Stimulated activated naive CD8-positive, alpha-beta T cell treated with anti-CD3 and anti-CD28 coated beads, Interleukin-15, Interleukin-2, amounts not matched to agents 100 ng/mL and 50 ng/mL, for 24 hours (primary cell): Measurements from ENCODE around the gene RABEP1.

Source experiments
- H3K27ac Mint-ChIP-seq: one replicate; pipeline ENCODE4 v1.8.0; 2021; ENCODE audit warnings: mild to moderate bottlenecking, mixed read lengths
- H3K27me3 Mint-ChIP-seq: one replicate; pipeline ENCODE4 v1.8.0; 2021; ENCODE audit warnings: mixed read lengths
- H3K36me3 Mint-ChIP-seq: one replicate; pipeline ENCODE4 v1.8.0; 2021; ENCODE audit warnings: low read depth, mixed read lengths
- H3K4me1 Mint-ChIP-seq: one replicate; pipeline ENCODE4 v1.8.0; 2021; ENCODE audit warnings: low read depth, mixed read lengths
- H3K4me3 Mint-ChIP-seq: one replicate; pipeline ENCODE4 v1.8.0; 2021; ENCODE audit warnings: mild to moderate bottlenecking, mixed read lengths
- H3K9me3 Mint-ChIP-seq: one replicate; pipeline ENCODE4 v1.8.0; 2021; ENCODE audit warnings: mixed read lengths

RABEP1 gene

GRCh38 chr17:5299383-5299782, 17.3 kb downstream of the RABEP1 start:
- no peaks in the 10 kb centered on the region for H3K27me3 Mint-ChIP-seq
- no peaks in the 10 kb centered on the region for H3K9me3 Mint-ChIP-seq
- H3K36me3 Mint-ChIP-seq: peaks cover 27% of the 10 kb centered on the region
- no peak overlapping the region for H3K4me3 Mint-ChIP-seq
- H3K27ac Mint-ChIP-seq: no peak overlapping the region
- peaks cover 60% of the 10 kb centered on the region for H3K4me1 Mint-ChIP-seq

GRCh38 chr17:5304636-5305035, 22.6 kb downstream of the RABEP1 start:
- Mint-ChIP-seq H3K27ac (no peak overlapping the region), H3K36me3 (peaks cover 29% of the 10 kb centered on the region), H3K9me3 (no peaks in the 10 kb centered on the region), H3K4me1 (peaks cover 49% of the 10 kb centered on the region), H3K4me3 (no peak overlapping the region), H3K27me3 (no peaks in the 10 kb centered on the region)

- Mint-ChIP-seq H3K36me3 (peaks cover 50% of the 10 kb centered on the region), H3K4me1 (peaks cover 24% of the 10 kb centered on the region)
Observed at GRCh38 chr17:5309851-5310250, 27.8 kb downstream of the RABEP1 start.

DNA sequence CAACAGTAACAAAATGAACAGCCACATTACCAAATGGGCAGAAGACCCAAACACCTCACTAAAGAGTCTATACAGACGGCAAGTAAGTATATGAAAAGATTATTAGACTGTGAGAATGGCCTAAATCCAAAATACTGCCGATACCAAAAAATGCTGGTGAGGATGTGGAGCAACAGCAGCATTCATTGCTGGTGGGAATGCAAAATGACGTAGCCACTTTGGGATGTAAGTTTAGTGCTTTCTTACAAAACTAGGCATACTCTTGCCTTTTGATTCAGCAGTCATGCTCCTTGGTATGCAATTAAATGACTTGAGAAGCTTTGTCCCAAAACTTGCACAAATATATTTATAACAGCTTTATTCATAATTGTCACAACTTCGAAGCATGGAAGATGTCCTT, 43.8 kb downstream of the RABEP1 start:
- H3K4me1 Mint-ChIP-seq: peaks cover 27% of the 10 kb centered on the region
- no peaks in the 10 kb centered on the region for H3K27me3 Mint-ChIP-seq
- peaks cover 33% of the 10 kb centered on the region for H3K36me3 Mint-ChIP-seq
- H3K9me3 Mint-ChIP-seq: no peaks in the 10 kb centered on the region
- H3K4me3 Mint-ChIP-seq: no peak overlapping the region
- no peak overlapping the region for H3K27ac Mint-ChIP-seq

More at GRCh38 chr17:5309851-5310250, 27.8 kb downstream of the RABEP1 start:
- Mint-ChIP-seq H3K27me3 (no peaks in the 10 kb centered on the region), H3K4me3 (no peak overlapping the region), H3K27ac (no peak overlapping the region), H3K9me3 (no peaks in the 10 kb centered on the region)

GRCh38 chr17:5329784-5330557, 47.9 kb downstream of the RABEP1 start:
- peaks cover 33% of the 10 kb centered on the region for H3K4me1 Mint-ChIP-seq
- H3K4me3 Mint-ChIP-seq: no peak overlapping the region
- H3K9me3 Mint-ChIP-seq: no peaks in the 10 kb centered on the region
- no peaks in the 10 kb centered on the region for H3K27me3 Mint-ChIP-seq
- H3K36me3 Mint-ChIP-seq: peaks cover 32% of the 10 kb centered on the region
- H3K27ac Mint-ChIP-seq: peak overlapping the region; percentile 26

DNA sequence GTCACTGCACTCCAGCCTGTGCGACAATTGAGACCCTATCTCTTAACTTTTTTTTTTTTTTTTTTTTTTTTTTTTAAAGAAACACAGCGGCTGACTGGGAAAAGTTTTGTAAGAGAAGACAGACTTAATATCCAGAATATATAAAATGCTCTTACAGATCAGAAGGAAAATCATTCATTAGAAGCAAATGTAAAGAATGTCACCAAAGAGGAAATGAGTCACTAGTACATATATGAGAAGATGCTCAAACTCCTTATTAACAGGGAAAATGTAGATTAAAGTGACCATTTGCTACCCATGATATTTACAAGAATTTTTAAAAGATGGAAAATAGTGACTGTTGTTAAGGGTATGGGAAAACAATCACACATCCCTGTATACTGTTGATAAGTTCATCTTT, 48.9 kb downstream of the RABEP1 start:
- Mint-ChIP-seq H3K4me3 (no peak overlapping the region), H3K9me3 (no peaks in the 10 kb centered on the region), H3K27ac (peak overlapping the region; percentile 26), H3K27me3 (no peaks in the 10 kb centered on the region), H3K4me1 (peaks cover 33% of the 10 kb centered on the region), H3K36me3 (peaks cover 35% of the 10 kb centered on the region)

DNA sequence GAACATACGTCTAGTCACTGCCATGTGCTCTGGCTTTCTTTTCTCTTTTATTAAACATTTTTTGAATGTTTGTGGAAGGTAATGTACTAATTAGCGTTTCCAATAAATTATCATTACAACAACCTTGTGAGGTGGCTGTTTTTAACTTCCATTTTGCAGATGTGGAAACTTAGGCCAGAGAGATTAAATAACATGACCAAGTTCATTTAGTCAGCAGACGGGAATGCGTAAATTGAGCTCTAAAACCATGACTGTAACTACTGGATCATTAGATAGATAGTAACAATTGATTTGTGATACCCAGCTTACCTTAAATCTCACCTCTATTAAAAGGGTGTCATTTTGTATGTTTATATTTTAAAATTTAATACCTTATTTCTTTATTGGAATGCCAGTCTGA, 49.4 kb downstream of the RABEP1 start:
- no peaks in the 10 kb centered on the region for H3K9me3 Mint-ChIP-seq
- no peaks in the 10 kb centered on the region for H3K27me3 Mint-ChIP-seq
- peaks cover 39% of the 10 kb centered on the region for H3K36me3 Mint-ChIP-seq
- peaks cover 33% of the 10 kb centered on the region for H3K4me1 Mint-ChIP-seq
- no peak overlapping the region for H3K27ac Mint-ChIP-seq
- no peak overlapping the region for H3K4me3 Mint-ChIP-seq

GRCh38 chr17:5344914-5345313, 62.8 kb downstream of the RABEP1 start:
- no peaks in the 10 kb centered on the region for H3K4me1 Mint-ChIP-seq
- peaks cover 56% of the 10 kb centered on the region for H3K36me3 Mint-ChIP-seq
- no peaks in the 10 kb centered on the region for H3K9me3 Mint-ChIP-seq
- no peak overlapping the region for H3K4me3 Mint-ChIP-seq
- H3K27me3 Mint-ChIP-seq: no peaks in the 10 kb centered on the region
- H3K27ac Mint-ChIP-seq: peak overlapping the region; percentile 42

- Mint-ChIP-seq H3K27me3 (no peaks in the 10 kb centered on the region), H3K36me3 (peaks cover 79% of the 10 kb centered on the region), H3K27ac (no peak overlapping the region), H3K4me1 (no peaks in the 10 kb centered on the region), H3K4me3 (no peak overlapping the region), H3K9me3 (no peaks in the 10 kb centered on the region)
Observed at GRCh38 chr17:5352681-5353289, 70.7 kb downstream of the RABEP1 start.

DNA sequence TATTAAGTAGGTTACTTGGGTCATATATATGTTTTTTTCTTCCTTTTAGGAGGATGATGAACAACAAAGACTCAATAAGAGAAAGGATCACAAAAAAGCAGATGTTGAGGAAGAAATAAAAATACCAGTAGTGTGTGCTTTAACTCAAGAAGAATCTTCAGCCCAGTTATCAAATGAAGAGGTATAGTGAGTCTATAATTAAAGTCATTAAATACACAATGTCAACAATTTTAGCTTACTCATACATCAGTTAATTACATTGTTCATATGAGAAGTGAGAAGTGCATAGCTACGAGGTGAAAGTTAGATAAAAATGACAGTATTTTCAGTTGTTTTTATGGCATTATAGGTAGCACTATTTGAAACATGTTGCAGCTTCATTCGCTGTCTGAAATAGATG, 72.2 kb downstream of the RABEP1 start:
- Mint-ChIP-seq H3K4me3 (no peak overlapping the region), H3K4me1 (no peaks in the 10 kb centered on the region), H3K9me3 (no peaks in the 10 kb centered on the region), H3K27ac (no peak overlapping the region), H3K36me3 (peaks cover 71% of the 10 kb centered on the region), H3K27me3 (no peaks in the 10 kb centered on the region)

- Mint-ChIP-seq H3K27ac (no peak overlapping the region), H3K27me3 (no peaks in the 10 kb centered on the region), H3K36me3 (peaks cover 71% of the 10 kb centered on the region), H3K4me3 (no peak overlapping the region), H3K9me3 (no peaks in the 10 kb centered on the region), H3K4me1 (no peaks in the 10 kb centered on the region)
Observed at GRCh38 chr17:5354886-5355415, 72.9 kb downstream of the RABEP1 start.

DNA sequence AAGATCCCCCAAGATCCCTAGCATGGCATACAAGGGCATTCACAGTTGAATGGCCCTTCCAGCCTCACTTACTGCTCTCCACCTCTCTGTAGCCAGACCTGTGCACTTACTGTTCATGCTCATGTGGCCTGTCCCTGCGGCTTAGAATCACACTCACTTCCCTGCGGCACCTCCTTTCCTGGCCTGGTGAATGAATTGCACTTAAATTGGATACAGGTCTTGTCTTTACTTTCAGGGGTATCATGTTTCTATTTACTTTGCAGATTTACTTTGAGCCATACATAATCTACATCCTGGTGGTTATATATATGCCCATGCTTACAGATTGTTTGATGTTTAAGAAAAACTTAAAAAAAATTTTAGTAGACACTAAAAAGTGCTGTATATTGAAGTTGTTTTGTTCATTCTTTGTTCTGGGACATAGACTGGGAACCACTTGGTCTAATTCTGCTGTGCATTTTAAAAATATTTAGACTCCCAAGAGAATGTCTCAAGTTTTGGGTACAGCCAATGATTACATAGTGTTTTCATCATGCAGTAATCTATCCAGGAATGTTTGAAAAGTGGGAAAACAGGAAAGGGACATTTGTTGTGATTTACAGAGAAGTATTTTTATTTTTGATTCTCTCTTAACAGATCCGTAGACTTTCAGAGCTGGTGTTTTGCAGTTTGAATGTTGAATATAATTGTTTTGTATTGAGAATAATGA, 73.5 kb downstream of the RABEP1 start:
- Mint-ChIP-seq H3K27me3 (no peaks in the 10 kb centered on the region), H3K4me1 (no peaks in the 10 kb centered on the region), H3K9me3 (no peaks in the 10 kb centered on the region), H3K4me3 (no peak overlapping the region), H3K27ac (no peak overlapping the region), H3K36me3 (peaks cover 71% of the 10 kb centered on the region)

DNA sequence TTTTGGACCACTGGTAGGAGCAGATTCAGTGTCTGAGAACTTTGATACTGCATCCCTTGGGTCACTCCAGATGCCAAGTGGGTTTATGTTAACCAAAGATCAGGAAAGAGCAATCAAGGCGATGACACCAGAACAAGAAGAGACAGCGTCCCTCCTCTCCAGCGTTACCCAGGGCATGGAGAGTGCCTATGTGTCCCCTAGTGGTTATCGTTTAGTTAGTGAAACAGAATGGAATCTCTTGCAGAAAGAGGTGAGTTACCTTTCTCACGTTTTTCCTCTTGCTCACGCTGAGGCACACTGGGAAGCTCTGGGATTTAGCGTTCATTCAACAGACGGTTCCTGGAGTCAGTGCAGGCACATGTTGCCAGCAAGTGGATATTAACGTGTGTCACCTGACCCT, 79.3 kb downstream of the RABEP1 start:
- Mint-ChIP-seq H3K4me3 (no peak overlapping the region), H3K27ac (no peak overlapping the region), H3K36me3 (peaks cover 55% of the 10 kb centered on the region)

GRCh38 chr17:5362162-5362811, 80.2 kb downstream of the RABEP1 start:
- no peak overlapping the region for H3K27ac Mint-ChIP-seq
- peaks cover 51% of the 10 kb centered on the region for H3K36me3 Mint-ChIP-seq
- H3K27me3 Mint-ChIP-seq: no peaks in the 10 kb centered on the region
- no peaks in the 10 kb centered on the region for H3K4me1 Mint-ChIP-seq
- H3K9me3 Mint-ChIP-seq: no peaks in the 10 kb centered on the region
- no peak overlapping the region for H3K4me3 Mint-ChIP-seq

More for the DNA sequence above, 79.3 kb downstream of the RABEP1 start:
- H3K9me3 Mint-ChIP-seq: no peaks in the 10 kb centered on the region
- H3K4me1 Mint-ChIP-seq: no peaks in the 10 kb centered on the region
- H3K27me3 Mint-ChIP-seq: no peaks in the 10 kb centered on the region

DNA sequence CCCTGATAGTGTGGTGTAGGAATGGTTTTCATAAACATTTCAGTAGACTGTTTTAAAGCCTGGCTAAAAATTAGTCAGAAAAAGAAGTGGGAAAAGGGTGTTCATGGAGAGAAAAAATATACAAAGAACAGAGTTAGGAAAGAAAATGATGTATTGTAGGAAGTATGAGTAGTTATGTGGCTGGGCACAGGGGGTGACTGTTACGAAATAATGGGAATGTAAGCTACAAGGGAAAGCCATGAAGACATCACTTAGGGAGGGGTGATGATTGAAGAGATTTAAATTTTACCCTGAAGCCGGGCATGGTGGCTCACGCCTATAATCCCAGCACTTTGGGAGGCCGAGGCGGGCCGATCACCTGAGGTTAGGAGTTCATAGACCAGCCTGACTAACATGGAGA, 82.1 kb downstream of the RABEP1 start:
- Mint-ChIP-seq H3K27me3 (no peaks in the 10 kb centered on the region), H3K27ac (peak overlapping the region; percentile 54), H3K36me3 (peaks cover 52% of the 10 kb centered on the region), H3K4me3 (no peak overlapping the region), H3K4me1 (no peaks in the 10 kb centered on the region), H3K9me3 (no peaks in the 10 kb centered on the region)
